OCI-LY7 (cell line): ENCODE results near the gene TRIM4. TPM values are rescaled to one million over a fixed set of nuclear protein-coding genes. Genes with fewer than 3 reads are reported as not detected.

ENCODE experiments used
- BruUV-seq: library from RNA; stranded (reverse); fragments of 400-500 nt; replicated peaks from 2 replicates; lab custom pipeline; 2021; lab: Mats Ljungman, UMichigan
- CTCF ChIA-PET: fragments of 300-600 bp; sonication (Branson Sonifier 250); formaldehyde crosslinking; loops from one replicate; lab custom pipeline; 2022; ENCODE audit warnings: antibody characterized with exemption; ENCODE audit not compliant: unreplicated experiment; lab: Charles Lee
- POLR2A ChIA-PET: fragments of 300-600 bp; sonication (Branson Sonifier 250); formaldehyde crosslinking; loops from one replicate; lab custom pipeline; 2022; ENCODE audit warnings: antibody characterized with exemption; lab: Charles Lee
- DNase-seq: peaks from one replicate; pipeline ENCODE4 v3.0.0-alpha.2; 2015; ENCODE audit warnings: low spot score
- H2AFZ ChIP-seq: fragments of 200-600 bp; sonication (generic), shearing (Covaris generic); 2 replicates; pipeline ENCODE4 v1.6.1; 2014; ENCODE audit warnings: mild to moderate bottlenecking, antibody characterized with exemption, low read length, moderate library complexity
- H3K27ac ChIP-seq: fragments of 200-600 bp; sonication (generic); 2 replicates; pipeline ENCODE4 v1.5.1; 2014; ENCODE audit warnings: mixed run types, low read depth, mild to moderate bottlenecking, moderate library complexity, low read length, inconsistent platforms; ENCODE audit not compliant: poor library complexity, severe bottlenecking
- H3K36me3 ChIP-seq: fragments of 200-600 bp; sonication (generic); 2 replicates; pipeline ENCODE4 v1.6.1; 2014; ENCODE audit warnings: mild to moderate bottlenecking, antibody characterized with exemption, low read length, moderate library complexity, mixed read lengths; ENCODE audit not compliant: insufficient read depth
- H3K4me1 ChIP-seq: fragments of 200-600 bp; sonication (generic); 2 replicates; pipeline ENCODE4 v1.5.1; 2014; ENCODE audit warnings: mild to moderate bottlenecking, low read length; ENCODE audit not compliant: insufficient read depth, poor library complexity, severe bottlenecking
- H3K4me2 ChIP-seq: fragments of 200-600 bp; sonication (generic); 2 replicates; pipeline ENCODE4 v1.6.1; 2014; ENCODE audit warnings: mild to moderate bottlenecking, low read length
- H3K4me3 ChIP-seq: fragments of 200-600 bp; sonication (generic); 2 replicates; pipeline ENCODE4 v1.5.1; 2014; ENCODE audit warnings: mild to moderate bottlenecking, low read depth, low read length; ENCODE audit not compliant: poor library complexity, severe bottlenecking
- H3K79me2 ChIP-seq: fragments of 200-600 bp; sonication (generic); 2 replicates; pipeline ENCODE4 v1.6.1; 2016; ENCODE audit warnings: low read depth, mild to moderate bottlenecking, low read length, moderate library complexity, mixed read lengths; ENCODE audit not compliant: insufficient read depth
- H3K9me2 ChIP-seq: fragments of 200-600 bp; sonication (generic); 2 replicates; pipeline ENCODE4 v1.6.1; 2016; ENCODE audit warnings: mild to moderate bottlenecking, low read length, mixed read lengths; ENCODE audit not compliant: insufficient read depth
- H3K9me3 ChIP-seq: fragments of 200-600 bp; sonication (generic); 2 replicates; pipeline ENCODE4 v1.6.1; 2014; ENCODE audit warnings: mild to moderate bottlenecking, mixed run types, low read length, mixed read lengths
- H4K20me1 ChIP-seq: fragments of 200-600 bp; sonication (generic); 2 replicates; pipeline ENCODE4 v1.6.1; 2014; ENCODE audit warnings: mild to moderate bottlenecking, antibody characterized with exemption, low read length, moderate library complexity, mixed read lengths; ENCODE audit not compliant: insufficient read depth
- CTCF ChIP-seq: fragments of 200-600 bp; sonication (generic); conservative IDR thresholded peaks from 2 replicates; pipeline ENCODE4 v1.5.1; 2014; ENCODE audit warnings: mild to moderate bottlenecking, antibody characterized with exemption, low read length, moderate library complexity, mixed read lengths
- EZH2phosphoT487 ChIP-seq: fragments of 200-600 bp; sonication (generic); IDR thresholded peaks from 2 replicates; pipeline ENCODE4 v1.6.1; 2018; ENCODE audit warnings: low read depth, borderline replicate concordance, mild to moderate bottlenecking, mixed run types, antibody characterized with exemption, low read length, moderate library complexity, mixed read lengths
- intact Hi-C: fragments of 100-400 bp; cut with micrococcal nuclease; formaldehyde crosslinking; loops from one replicate; pipeline ENCODE4 v1.10.0; 2022; ENCODE audit not compliant: unreplicated experiment
- total RNA-seq, 2 experiments: library from RNA; depleted of rRNA in 1 of 2; stranded (reverse); fragments of >200 nt in 1 of 2; shearing (Covaris generic) in 1 of 2; gene quantifications; 2 replicates each; pipeline ENCODE4 v1.2.3, GENCODE V29; 2014 to 2022

The TRIM4 gene
- total RNA-seq, 2 experiments from 2014 or later = 7.5 to 22.5 TPM

- BruUV-seq = no TSS peak
- H3K79me2 ChIP-seq = no peaks in the 10 kb centered on the region
- intact Hi-C loops = no loop called here
- no peaks in the 10 kb centered on the region for H4K20me1 ChIP-seq
- H3K36me3 ChIP-seq = no peaks in the 10 kb centered on the region
- H3K9me3 ChIP-seq = no peaks in the 10 kb centered on the region
- ChIA-PET CTCF (no interaction called here), POLR2A (no interaction called here)
- no peak for DNase-seq
- no peaks in the 10 kb centered on the region for H3K4me1 ChIP-seq
- TF ChIP-seq CTCF (no peak), EZH2phosphoT487 (no peak)
- no peak overlapping the region for H3K4me2 ChIP-seq
- H3K27ac ChIP-seq = no peak overlapping the region
- no peak overlapping the region for H2AFZ ChIP-seq
- H3K4me3 ChIP-seq = no peak overlapping the region
- H3K9me2 ChIP-seq = no peaks in the 10 kb centered on the region
Observed at GRCh38 chr7:99860281-99861127, 58.8 kb downstream of the TRIM4 start.

GRCh38 chr7:99855236-99855635, 64.1 kb downstream of the TRIM4 start:
- CTCF ChIA-PET = no interaction called here
- DNase-seq = no peak
- no peaks in the 10 kb centered on the region for H3K36me3 ChIP-seq
- H3K9me3 ChIP-seq = no peaks in the 10 kb centered on the region
- no peak overlapping the region for H2AFZ ChIP-seq
- BruUV-seq = no TSS peak
- TF ChIP-seq EZH2phosphoT487 (no peak), CTCF (no peak)
- no peak overlapping the region for H3K27ac ChIP-seq
- no peak overlapping the region for H3K4me2 ChIP-seq
- POLR2A ChIA-PET = no interaction called here
- H3K79me2 ChIP-seq = no peaks in the 10 kb centered on the region
- H3K4me3 ChIP-seq = no peak overlapping the region
- no peaks in the 10 kb centered on the region for H3K9me2 ChIP-seq
- H4K20me1 ChIP-seq = no peaks in the 10 kb centered on the region
- H3K4me1 ChIP-seq = no peaks in the 10 kb centered on the region
- intact Hi-C loops = no loop called here
